Right kidney (tissue), 9 donors: ENCODE results near the gene DENND5B.
"Not testable (repeated sequence)": the region's sequence is repeated elsewhere in the genome, so short reads cannot be mapped to it uniquely, and the experiment has no call there.

Experiments
- DNase-seq: peaks from one replicate; pipeline ENCODE4 v3.0.0-alpha.2; 2016
- long read RNA-seq, 8 donors: transcript quantifications; one replicate each; lab custom pipeline, GENCODE V29; 2026

Gene DENND5B
- long read RNA-seq, donor 1, result 0 reads
- long read RNA-seq, donor 2, result 0 reads
- long read RNA-seq, donor 3, full-length matches to known transcripts, result 1 of 1 reads
- long read RNA-seq, donor 3, partial matches to known transcripts, result 0 of 1 reads
- long read RNA-seq, donor 3, other reads (novel, unspliced or antisense), result 0 of 1 reads
- long read RNA-seq, donor 4, full-length matches to known transcripts, result 1 of 1 reads
- long read RNA-seq, donor 4, partial matches to known transcripts, result 0 of 1 reads
- long read RNA-seq, donor 4, other reads (novel, unspliced or antisense), result 0 of 1 reads
- long read RNA-seq, donor 5, result 0 reads
- long read RNA-seq, donor 6, result 0 reads
- long read RNA-seq, donor 7, partial matches to known transcripts, result 13 of 13 reads
- long read RNA-seq, donor 7, other reads (novel, unspliced or antisense), result 0 of 13 reads
- long read RNA-seq, donor 8, result 0 reads

- DNase-seq, result no peak
Measured at GRCh38 chr12:31590642-31591379, at the start of gene DENND5B. TSS of gene DENND5B (minus strand) at chr12:31591136. CDS start at chr12:31590832, 304 bp downstream.

- no peak for DNase-seq
Measured at GRCh38 chr12:31634620-31635019, 43.7 kb upstream of the DENND5B start.

- DNase-seq, result no peak
Measured at GRCh38 chr12:31633464-31633863, 42.5 kb upstream of the DENND5B start.

- no peak for DNase-seq
Measured at GRCh38 chr12:31631809-31632208, 40.9 kb upstream of the DENND5B start.

- DNase-seq, result no peak
Measured at GRCh38 chr12:31631023-31631724, 40.2 kb upstream of the DENND5B start.

GRCh38 chr12:31629756-31630732 is 39.1 kb upstream of the DENND5B start:
- peak; percentile 45 for DNase-seq

GRCh38 chr12:31627456-31628054 is 36.6 kb upstream of the DENND5B start:
- DNase-seq, result no peak

GRCh38 chr12:31626270-31626995 is 35.5 kb upstream of the DENND5B start:
- no peak for DNase-seq

GRCh38 chr12:31622038-31622437 is 31.1 kb upstream of the DENND5B start:
- no peak for DNase-seq

- DNase-seq, result no peak
Measured at GRCh38 chr12:31620311-31620710, 29.4 kb upstream of the DENND5B start.

GRCh38 chr12:31618228-31619025 is 27.5 kb upstream of the DENND5B start:
- no peak for DNase-seq

GRCh38 chr12:31612819-31613218 is 21.9 kb upstream of the DENND5B start:
- DNase-seq, result no peak

- not testable (repeated sequence) for DNase-seq
Measured at GRCh38 chr12:31608299-31608698, 17.4 kb upstream of the DENND5B start.

GRCh38 chr12:31605531-31605930 is 14.6 kb upstream of the DENND5B start:
- no peak for DNase-seq

GRCh38 chr12:31603546-31604009 is 12.6 kb upstream of the DENND5B start:
- no peak for DNase-seq

- no peak for DNase-seq
Measured at GRCh38 chr12:31600750-31601149, 9.8 kb upstream of the DENND5B start.

GRCh38 chr12:31600252-31600651 is 9.3 kb upstream of the DENND5B start:
- no peak for DNase-seq

- DNase-seq, result no peak
Measured at GRCh38 chr12:31599053-31599452, 8.1 kb upstream of the DENND5B start.

GRCh38 chr12:31597066-31597465 is 6.1 kb upstream of the DENND5B start:
- no peak for DNase-seq

GRCh38 chr12:31594681-31595080 is 3.7 kb upstream of the DENND5B start:
- DNase-seq, result no peak
